K562 (cell line): ENCODE measurements around the gene APBA2. TPM values are rescaled to one million over a fixed set of nuclear protein-coding genes. Genes with fewer than 3 reads are reported as not detected.
A peak's percentile ranks its signal among the peaks of the same experiment; 100 is the strongest.

Source experiments
- ATAC-seq: fragments of 200-7000 bp; cut with Tn5 transposase; 3 replicates; pipeline ENCODE4 v1.9.1; 2020; ENCODE audit warnings: moderate library complexity
- BruUV-seq: library from RNA; stranded (reverse); fragments of 400-500 nt; replicated peaks from 2 replicates; lab custom pipeline; 2021; lab: Mats Ljungman, UMichigan
- CTCF ChIA-PET: fragments of 300-600 bp; formaldehyde crosslinking; extraction: SDS; loops from one replicate; lab custom pipeline; 2021; ENCODE audit warnings: low intra/inter-chr PET ratio; lab: Yijun Ruan, JAX
- POLR2A ChIA-PET: fragments of 300-600, 350-650 bp; sonication (Branson Sonifier 250); formaldehyde crosslinking; extraction: SDS; loops from one replicate; lab custom pipeline; 2021; ENCODE audit warnings: antibody characterized with exemption, inconsistent platforms; lab: Yijun Ruan, JAX
- DNase-seq, 4 experiments: peaks; one replicate each; pipeline versions ENCODE4 v3.0.0 to v3.0.0-alpha.2; 2011 to 2018; ENCODE audit warnings: low spot score in 3 of 4, mixed read lengths in 3 of 4; ENCODE audit errors: extremely low read depth in 1 of 4
- FAIRE-seq: peaks from 2 replicates; lab custom pipeline; 2011; peaks lifted over from hg19 to GRCh38; lab: Jason Lieb, UNC
- H2AFZ ChIP-seq: 2 replicates; pipeline ENCODE4 v1.6.0; 2011; ENCODE audit warnings: low read depth, low read length, control low read depth, inconsistent platforms
- H3K27ac ChIP-seq: fragments of 200-600 bp; 3 replicates; pipeline ENCODE4 v1.8.0; 2011; ENCODE audit warnings: low read depth, mild to moderate bottlenecking, control low read depth, inconsistent platforms, low read length, moderate library complexity, mixed read lengths; ENCODE audit errors: extremely low read depth
- H3K27me3 ChIP-seq, 2 experiments: fragments of 300-600 bp in 1 of 2; 2 replicates in 1 of 2; 3 replicates in 1 of 2; pipeline versions ENCODE4 v1.6.0 to v1.8.0; 2011; ENCODE audit warnings: inconsistent platforms in 2 of 2, low read length in 2 of 2, mild to moderate bottlenecking in 1 of 2, mixed read lengths in 1 of 2, moderate library complexity in 1 of 2; ENCODE audit not compliant: control insufficient read depth in 2 of 2, insufficient read depth in 2 of 2
- H3K36me3 ChIP-seq: fragments of 300-600 bp; 3 replicates; pipeline ENCODE4 v1.8.0; 2011; ENCODE audit warnings: mild to moderate bottlenecking, low read length, inconsistent platforms; ENCODE audit not compliant: control insufficient read depth, insufficient read depth
- H3K4me1 ChIP-seq, 2 experiments: fragments of 200-600 bp in 1 of 2; replicated peaks in 1 of 2; 2 replicates in 1 of 2; 3 replicates in 1 of 2; pipeline versions ENCODE4 v1.5.1 to v1.8.0; 2011; ENCODE audit warnings: inconsistent platforms in 2 of 2, low read length in 2 of 2, mild to moderate bottlenecking in 1 of 2, mixed read lengths in 1 of 2, moderate library complexity in 1 of 2; ENCODE audit not compliant: control insufficient read depth in 2 of 2, insufficient read depth in 2 of 2
- H3K4me2 ChIP-seq: 2 replicates; pipeline ENCODE4 v1.6.1; 2011; ENCODE audit warnings: low read length, control low read depth, inconsistent platforms, mixed read lengths; ENCODE audit not compliant: insufficient read depth
- H3K4me3 ChIP-seq: fragments of 200-600 bp; sonication (generic), shearing (Covaris generic); 2 replicates; pipeline ENCODE4 v1.5.1; 2016; ENCODE audit warnings: control low read depth, inconsistent platforms
- H3K79me2 ChIP-seq: fragments of 200-600 bp; 3 replicates; pipeline ENCODE4 v1.8.0; 2011; ENCODE audit warnings: low read length, inconsistent platforms; ENCODE audit not compliant: control insufficient read depth, insufficient read depth
- H3K9ac ChIP-seq, 2 experiments: 2 replicates each; pipeline versions ENCODE4 v1.6.0 to v1.6.1; 2011; ENCODE audit warnings: low read depth in 2 of 2, low read length in 2 of 2, control low read depth in 1 of 2, inconsistent platforms in 1 of 2, mild to moderate bottlenecking in 1 of 2, mixed read lengths in 1 of 2; ENCODE audit not compliant: insufficient read depth in 1 of 2
- H3K9me1 ChIP-seq: one replicate; pipeline ENCODE4 v1.6.0; 2011; ENCODE audit warnings: inconsistent platforms, mild to moderate bottlenecking, low read length, moderate library complexity; ENCODE audit not compliant: control insufficient read depth, insufficient read depth
- H3K9me3 ChIP-seq: replicated peaks from 2 replicates; pipeline ENCODE4 v1.5.1; 2011; ENCODE audit warnings: low read depth, low read length, inconsistent platforms; ENCODE audit not compliant: control insufficient read depth, insufficient read depth
- H4K20me1 ChIP-seq: replicated peaks from 2 replicates; pipeline ENCODE4 v1.6.1; 2011; ENCODE audit warnings: low read length, inconsistent platforms, mixed read lengths; ENCODE audit not compliant: control insufficient read depth, insufficient read depth
- BCOR ChIP-seq: fragments of 450-650 bp; IDR thresholded peaks from 2 replicates; pipeline ENCODE4 v1.6.1; 2016
- BHLHE40 ChIP-seq: IDR thresholded peaks from 2 replicates; pipeline ENCODE4 v1.6.1; 2011; ENCODE audit warnings: low read length, improper control_type of control experiment
- E2F3 ChIP-seq: fragments of 250-450 bp; sonication (Bioruptor Pico); IDR thresholded peaks from 2 replicates; pipeline ENCODE4 v1.4.0; 2020; ENCODE audit warnings: mild to moderate bottlenecking
- ETV1 ChIP-seq: fragments of 450-650 bp; conservative IDR thresholded peaks from 2 replicates; pipeline ENCODE4 v1.6.1; 2016; ENCODE audit warnings: missing genetic modification characterization, control low read depth, low read depth, missing compliant biosample characterization
- FOXA1 ChIP-seq: fragments of 450-650 bp; IDR thresholded peaks from 2 replicates; pipeline ENCODE4 v1.6.1; 2016; ENCODE audit warnings: mild to moderate bottlenecking, borderline replicate concordance
- HNRNPH1 ChIP-seq: fragments of 200-400 bp; formaldehyde crosslinking; optimal IDR thresholded peaks from 2 replicates; pipeline ENCODE3; 2017; ENCODE audit warnings: low read depth, mild to moderate bottlenecking, low read length, moderate library complexity
- MEIS2 ChIP-seq: fragments of 450-650 bp; IDR thresholded peaks from 2 replicates; pipeline ENCODE4 v1.6.1; 2014; ENCODE audit warnings: mild to moderate bottlenecking; ENCODE audit not compliant: partially characterized antibody
- SMAD1 ChIP-seq: fragments of 150-350 bp; IDR thresholded peaks from 2 replicates; pipeline ENCODE4 v1.6.1; 2014; ENCODE audit warnings: low read length, low read depth; ENCODE audit not compliant: partially characterized antibody
- SRSF9 ChIP-seq: fragments of 200-400 bp; formaldehyde crosslinking; IDR thresholded peaks from 2 replicates; pipeline ENCODE4 v1.6.1; 2017; ENCODE audit warnings: low read depth, low read length, borderline replicate concordance
- ZNF175 ChIP-seq: fragments of 200-800 bp; sonication (Bioruptor generic); IDR thresholded peaks from 2 replicates; pipeline ENCODE4 v1.6.1; 2016; ENCODE audit warnings: low read depth, mild to moderate bottlenecking, missing genetic modification characterization, missing compliant biosample characterization
- WGBS: fragments of 100-300 bp; shearing (Covaris generic); methylation state at CpG from one replicate; pipeline ENCODE4 v1.1.6; 2016; ENCODE audit warnings: low coverage, mixed read lengths; ENCODE audit not compliant: insufficient coverage; ENCODE audit errors: missing lambda C conversion rate; 5-methylcytosine and 5-hydroxymethylcytosine counted together
- in situ Hi-C: fragments of 300-500 bp; cut with MboI; formaldehyde crosslinking; loops from 4 replicates; pipeline ENCODE4 v1.15.0; 2018; ENCODE audit warnings: inconsistent platforms, mixed read lengths
- intact Hi-C: fragments of 100-400 bp; cut with micrococcal nuclease; formaldehyde crosslinking; loops from 2 replicates; pipeline ENCODE4 v1.14.2; 2022
- polyA plus RNA-seq, 8 experiments: library from polyadenylated mRNA; depleted of rRNA in 4 of 8; stranded (reverse) in 5 of 8; unstranded in 3 of 8; fragments of >200 nt; fragmentation: Nextera tagmentation in 2 of 8; fragmentation: Illumina TruSeq in 1 of 8; extraction: Ambion mirVana in 2 of 8; extraction: Trizol in 1 of 8; gene quantifications; 2 replicates each; pipeline versions ENCODE4 v1.2.1 to v1.2.3, GENCODE V29; 2011 to 2014; ENCODE audit warnings: inconsistent platforms in 1 of 8, missing spikeins in 1 of 8
- total RNA-seq, 7 experiments: library from RNA; depleted of rRNA in 6 of 7; stranded (reverse); fragments of >200 nt in 6 of 7; fragmentation: Illumina TruSeq in 2 of 7; extraction: Trizol in 2 of 7; gene quantifications; 2 replicates each; pipeline versions ENCODE4 v1.2.1 to v1.2.3, GENCODE V29; 2011 to 2021; ENCODE audit warnings: low replicate concordance in 1 of 7
- TF ChIP-seq, protein P1 (sequence below), 2 experiments: fragments of 450-650 bp in 1 of 2; sonication (generic) in 1 of 2; formaldehyde crosslinking in 1 of 2; IDR thresholded peaks in 1 of 2; conservative IDR thresholded peaks in 1 of 2; 2 replicates each; pipeline versions ENCODE4 v1.6.1 to v1.8.1; 2016 to 2023; ENCODE audit warnings: mild to moderate bottlenecking in 2 of 2, moderate library complexity in 2 of 2, inconsistent platforms in 1 of 2, missing genetic modification reagents in 1 of 2

The APBA2 gene
- total and polyA plus RNA-seq, 9 of the 15 experiments (the other 6 are each of a cell fraction or from before 2014, with no cell fraction given): 0.24 to 40.9 (median 25.2) TPM

DNA sequence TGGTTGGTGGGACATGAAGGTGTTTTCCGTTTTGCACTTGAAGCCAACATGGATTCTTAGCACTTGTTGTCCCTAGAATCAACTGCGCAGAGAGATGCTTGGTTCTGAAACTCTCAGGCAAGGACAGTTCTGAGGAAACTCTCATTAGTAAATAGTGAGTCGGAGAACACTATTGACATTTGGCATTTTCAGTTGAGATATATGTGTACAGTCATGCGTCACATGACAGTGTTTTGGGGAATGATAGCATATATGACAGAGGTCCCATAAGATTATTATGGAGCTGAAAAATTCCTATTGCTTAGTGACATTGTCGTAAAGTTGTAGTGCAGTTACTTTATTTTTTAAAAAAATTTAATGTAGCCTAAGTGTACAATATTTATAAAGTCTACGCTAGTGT, 5.8 kb downstream of the APBA2 start (continued):
- TF ChIP-seq SRSF9: no peak
- no peak for TF ChIP-seq ETV1 (tag)
- TF ChIP-seq BCOR: no peak
- no peak for TF ChIP-seq E2F3
- TF ChIP-seq, all 486 proteins: peak for 4

DNA sequence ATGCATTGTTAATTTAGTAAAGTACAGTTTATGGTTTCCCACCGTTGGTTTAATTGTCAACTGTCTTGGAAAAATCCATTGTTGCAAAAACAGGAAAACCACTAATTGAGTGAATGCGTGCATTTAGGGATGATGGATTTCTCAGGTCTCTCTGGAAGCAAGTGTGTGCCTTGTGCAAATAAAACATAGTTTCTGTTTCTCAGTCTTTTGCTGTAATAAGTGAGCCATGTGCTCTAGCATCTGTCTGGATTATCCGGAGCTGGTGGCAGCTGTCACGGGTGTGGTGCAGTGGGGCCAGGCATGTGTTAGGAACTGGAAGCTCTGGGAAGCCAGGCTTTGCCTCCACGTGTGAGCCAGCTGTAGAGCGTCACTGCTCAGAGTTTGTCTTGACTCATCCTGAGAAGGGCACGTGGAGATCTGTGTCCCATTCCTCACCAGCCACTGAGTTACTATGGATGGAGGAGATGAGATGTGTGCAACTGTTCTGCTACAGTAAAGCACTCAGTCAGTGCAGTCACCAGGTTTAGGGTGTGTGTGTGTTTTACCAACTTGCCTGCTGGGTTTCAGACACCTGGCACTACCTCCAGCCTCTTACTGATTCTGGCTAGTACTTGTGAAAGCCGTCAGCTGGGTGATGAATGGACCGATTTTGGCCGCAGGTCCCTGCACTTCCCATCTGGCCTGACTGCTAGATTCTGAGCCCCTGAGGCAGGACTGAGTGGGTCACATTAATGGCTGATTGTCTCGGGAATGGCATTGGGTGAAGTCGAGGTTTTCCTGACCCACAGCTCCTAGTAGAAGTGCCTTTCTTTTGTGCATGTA, 7.2 kb downstream of the APBA2 start:
- intact Hi-C loops: no loop called here

More for the DNA sequence above, 7.2 kb downstream of the APBA2 start:
- ATAC-seq (no peak; the same call in 2 of the 3 replicates), FAIRE-seq (no peak), DNase-seq (no peak)
- H3K9me1 ChIP-seq: peaks cover under 1% of the 10 kb centered on the region
- H3K79me2 ChIP-seq: peaks cover 87% of the 10 kb centered on the region
- peaks cover 5% of the 10 kb centered on the region; the same call in 1 of the 2 replicates for H4K20me1 ChIP-seq
- H3K9me3 ChIP-seq: no peaks in the 10 kb centered on the region
- no peaks in the 10 kb centered on the region for H3K27me3 ChIP-seq
- H3K4me2 ChIP-seq: no peak overlapping the region
- in situ Hi-C loops: no loop called here
- no peak overlapping the region for H3K4me3 ChIP-seq
- no peak overlapping the region for H3K27ac ChIP-seq
- no peak for TF ChIP-seq HNRNPH1
- 0 out of 2 replicates have a peak, but pooled peaks have one; percentile 16 for TF ChIP-seq BHLHE40
- TF ChIP-seq ZNF175 (CRISPR knock-in tag): no peak
- TF ChIP-seq SMAD1: no peak
- peak; percentile 23 for TF ChIP-seq MEIS2
- TF ChIP-seq, protein P1, sequence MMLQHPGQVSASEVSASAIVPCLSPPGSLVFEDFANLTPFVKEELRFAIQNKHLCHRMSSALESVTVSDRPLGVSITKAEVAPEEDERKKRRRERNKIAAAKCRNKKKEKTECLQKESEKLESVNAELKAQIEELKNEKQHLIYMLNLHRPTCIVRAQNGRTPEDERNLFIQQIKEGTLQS (IDR thresholded peaks at IDR 0.05): no peak
- TF ChIP-seq, protein P1 (CRISPR knock-in tag; conservative IDR thresholded peaks at IDR 0.05): no peak
- TF ChIP-seq FOXA1: no peak
- WGBS: 45% methylated on average over 12 of the region's 12 CpGs
- H3K9ac ChIP-seq: peak overlapping the region in 1 of 2 experiments; percentile 9; a peak in 1 of 4 replicates
- POLR2A ChIA-PET: interaction anchor here (3.0 kb wide), 1 partner anchor 10 kb away, joined by 11 read pairs; no protein-coding TSS in a partner anchor
- H3K4me1 ChIP-seq: peaks cover 17 to 27% of the 10 kb centered on the region in 2 experiments
- CTCF ChIA-PET: no interaction called here
- no peak overlapping the region for H2AFZ ChIP-seq
- no peaks in the 10 kb centered on the region for H3K36me3 ChIP-seq
- BruUV-seq: no TSS peak
